GM10266 (cell line): ENCODE data around the gene MDFIC.

Experiments used
- DNase-seq: peaks from one replicate; pipeline ENCODE4 v3.0.0; 2012; ENCODE audit errors: extremely low spot score
- TF ChIP-seq, protein P1 (sequence below): IDR thresholded peaks from 2 replicates; pipeline ENCODE4 v1.5.1; 2012; ENCODE audit warnings: mild to moderate bottlenecking, low read depth; ENCODE audit not compliant: control insufficient read depth, insufficient read depth; ENCODE audit errors: missing control alignments

The MDFIC gene

DNA sequence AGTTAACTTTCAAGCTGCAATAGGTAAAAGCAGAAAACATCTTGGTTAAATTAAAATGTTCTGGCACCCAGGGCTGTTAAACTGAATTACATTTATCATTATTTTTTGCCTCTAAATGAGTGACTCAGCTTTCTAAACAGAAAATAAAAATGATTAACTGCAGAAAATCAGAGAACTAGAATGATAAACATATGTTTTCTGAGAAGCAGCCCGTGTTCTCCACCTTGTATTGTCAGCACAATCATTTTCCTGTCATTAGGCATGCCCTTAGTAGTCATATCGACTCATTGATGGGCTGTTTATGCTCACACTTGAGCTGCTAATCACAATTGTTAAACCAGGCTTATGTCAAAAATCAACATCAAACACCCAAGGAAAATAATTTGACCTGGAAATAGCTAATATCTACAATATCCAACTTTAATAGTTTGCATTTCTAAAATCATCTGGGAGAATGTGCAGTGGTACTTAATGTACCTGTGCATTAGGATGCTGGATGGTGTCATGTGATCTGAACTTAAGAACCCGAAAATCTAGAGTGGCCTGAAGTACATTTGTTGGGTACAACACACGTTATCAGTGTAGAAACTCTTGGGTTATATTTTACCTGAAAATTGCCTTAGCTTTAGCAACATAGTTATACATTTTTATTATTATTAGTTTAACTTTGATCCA, 2.3 kb downstream of the MDFIC start:
- DNase-seq = no peak

GRCh38 chr7:114925434-114925833, 3.5 kb downstream of the MDFIC start:
- DNase-seq = no peak
- TF ChIP-seq, protein P1, sequence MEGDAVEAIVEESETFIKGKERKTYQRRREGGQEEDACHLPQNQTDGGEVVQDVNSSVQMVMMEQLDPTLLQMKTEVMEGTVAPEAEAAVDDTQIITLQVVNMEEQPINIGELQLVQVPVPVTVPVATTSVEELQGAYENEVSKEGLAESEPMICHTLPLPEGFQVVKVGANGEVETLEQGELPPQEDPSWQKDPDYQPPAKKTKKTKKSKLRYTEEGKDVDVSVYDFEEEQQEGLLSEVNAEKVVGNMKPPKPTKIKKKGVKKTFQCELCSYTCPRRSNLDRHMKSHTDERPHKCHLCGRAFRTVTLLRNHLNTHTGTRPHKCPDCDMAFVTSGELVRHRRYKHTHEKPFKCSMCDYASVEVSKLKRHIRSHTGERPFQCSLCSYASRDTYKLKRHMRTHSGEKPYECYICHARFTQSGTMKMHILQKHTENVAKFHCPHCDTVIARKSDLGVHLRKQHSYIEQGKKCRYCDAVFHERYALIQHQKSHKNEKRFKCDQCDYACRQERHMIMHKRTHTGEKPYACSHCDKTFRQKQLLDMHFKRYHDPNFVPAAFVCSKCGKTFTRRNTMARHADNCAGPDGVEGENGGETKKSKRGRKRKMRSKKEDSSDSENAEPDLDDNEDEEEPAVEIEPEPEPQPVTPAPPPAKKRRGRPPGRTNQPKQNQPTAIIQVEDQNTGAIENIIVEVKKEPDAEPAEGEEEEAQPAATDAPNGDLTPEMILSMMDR = no peak

More for the DNA sequence above, 2.3 kb downstream of the MDFIC start:
- TF ChIP-seq, protein P1 = no peak

DNA sequence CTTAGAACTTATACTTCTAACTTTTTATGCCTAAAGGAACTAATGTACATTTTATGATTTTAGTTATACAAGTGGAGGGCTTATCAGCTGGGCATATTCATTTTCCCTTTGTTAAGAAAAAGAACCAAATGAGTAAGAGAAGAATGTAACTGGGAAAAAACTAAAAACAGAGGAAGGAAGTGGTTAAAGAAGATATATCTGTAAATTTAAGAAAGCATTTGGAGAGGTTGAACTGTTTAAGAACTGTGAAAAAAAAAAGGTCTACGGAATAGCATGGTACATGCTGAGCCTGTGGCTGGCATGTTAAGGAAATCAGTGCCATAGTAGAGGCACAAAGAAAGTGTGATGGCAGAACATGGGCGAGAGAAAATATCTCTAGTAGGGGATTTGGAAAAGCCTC, 6.2 kb downstream of the MDFIC start:
- TF ChIP-seq, protein P1 = no peak
- DNase-seq = no peak

DNA sequence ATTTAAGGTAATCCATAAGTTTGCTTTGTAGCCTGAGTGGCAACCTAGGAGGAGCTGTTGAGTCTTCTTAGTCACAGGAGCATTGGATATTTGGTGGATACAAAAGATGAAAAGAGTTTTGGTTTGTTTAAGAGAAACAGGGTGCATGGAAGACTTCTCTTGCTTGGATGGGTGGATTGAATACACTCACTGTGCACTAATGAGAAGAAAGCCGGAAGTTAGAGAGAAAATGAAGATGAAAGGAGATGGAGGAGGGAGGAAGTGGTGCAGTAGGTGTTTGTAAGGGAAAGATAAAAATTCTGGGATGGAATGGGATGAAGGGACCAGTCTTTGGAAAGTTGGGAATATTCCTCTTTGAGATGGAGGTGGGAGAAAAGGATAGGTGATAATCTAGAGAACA, 7.7 kb downstream of the MDFIC start:
- TF ChIP-seq, protein P1 = peak; percentile 18
- no peak for DNase-seq

DNA sequence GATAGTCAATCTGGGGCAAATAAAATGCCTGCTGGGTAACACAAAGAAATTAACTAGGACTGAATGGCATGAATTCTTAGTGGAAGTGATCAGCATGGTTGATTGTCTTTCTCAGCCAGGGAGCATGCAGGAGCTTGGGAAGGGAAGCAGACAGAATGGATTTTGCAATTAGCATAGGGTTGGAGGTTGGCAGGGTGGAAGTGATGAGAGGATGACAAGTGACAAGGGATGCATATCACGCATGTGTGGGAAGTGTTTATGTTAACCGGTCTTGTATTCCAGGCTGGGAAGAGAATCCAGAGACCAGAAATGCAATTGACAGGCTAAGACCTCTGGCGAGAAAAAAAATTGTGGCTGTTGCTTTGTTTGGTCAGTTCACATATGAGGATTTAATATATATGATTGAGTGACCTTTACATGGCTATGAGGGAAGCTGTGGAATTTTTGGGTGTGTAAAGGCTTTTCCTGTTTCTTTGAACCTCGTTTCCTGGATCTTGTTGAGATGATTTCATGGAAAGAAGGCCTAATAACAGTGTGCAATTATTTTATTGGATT, 8.3 kb downstream of the MDFIC start:
- TF ChIP-seq, protein P1 = no peak
- no peak for DNase-seq

GRCh38 chr7:114930829-114931655, 9.1 kb downstream of the MDFIC start:
- TF ChIP-seq, protein P1 = no peak
- DNase-seq = no peak

- TF ChIP-seq, protein P1 = peak; percentile 1
- DNase-seq = no peak
Observed at GRCh38 chr7:114931656-114932011, 9.7 kb downstream of the MDFIC start.
